ENCODE measurements around the gene TMIE. TPM values are rescaled to one million over a fixed set of nuclear protein-coding genes. Genes with fewer than 3 reads are reported as not detected.

TMIE gene
- total and polyA plus RNA-seq, 2 of the 4 experiments (the other 2 are of a cell fraction): 0.12 TPM; not detected in 1

- CTCF ChIA-PET: interaction anchor here (1.9 kb wide), 1 partner anchor 187 kb away, joined by 6 read pairs; no protein-coding TSS in a partner anchor
- no peaks in the 10 kb centered on the region for H3K36me3 ChIP-seq (ENCODE audit: control insufficient read depth, insufficient read depth, low read length)
- H2BK120ac ChIP-seq (ENCODE audit: low read depth, low read length): no peak overlapping the region
- H3K27ac ChIP-seq (ENCODE audit: insufficient read depth, low read length): no peak overlapping the region
- H2BK15ac ChIP-seq (ENCODE audit: low read depth, low read length): no peak overlapping the region
- H3K4me2 ChIP-seq (ENCODE audit: low read depth, low read length): no peak overlapping the region
- TF ChIP-seq BHLHE40 (IDR thresholded peaks at IDR 0.05; ENCODE audit: low read depth, low read length) (no peak), CHD1 (IDR thresholded peaks at IDR 0.05; ENCODE audit: low read depth, low read length) (no peak), POLR2A (IDR thresholded peaks at IDR 0.05; ENCODE audit: low read depth, low read length) (no peak), CTCF (conservative IDR thresholded peaks at IDR 0.05; ENCODE audit: low read depth, low read length) (no peak), ELK1 (IDR thresholded peaks at IDR 0.05; ENCODE audit: borderline replicate concordance, low read depth, low read length) (no peak), RCOR1 (IDR thresholded peaks at IDR 0.05; ENCODE audit: insufficient replicate concordance, low read length) (no peak), NFE2L2 (IDR thresholded peaks at IDR 0.05; ENCODE audit: low read depth, low read length) (no peak), RAD21 (IDR thresholded peaks at IDR 0.05; ENCODE audit: low read length) (no peak), MXI1 (IDR thresholded peaks at IDR 0.05; ENCODE audit: borderline replicate concordance, low read depth, low read length) (no peak), SMC3 (IDR thresholded peaks at IDR 0.05; ENCODE audit: low read depth, low read length) (no peak), CEBPB (IDR thresholded peaks at IDR 0.05; ENCODE audit: low read depth, low read length) (no peak), USF2 (IDR thresholded peaks at IDR 0.05; ENCODE audit: low read depth, low read length) (no peak), RFX5 (IDR thresholded peaks at IDR 0.05; ENCODE audit: low read depth, low read length) (no peak), FOS (IDR thresholded peaks at IDR 0.05; ENCODE audit: low read depth, low read length) (no peak), MAZ (IDR thresholded peaks at IDR 0.05; ENCODE audit: borderline replicate concordance, low read depth, low read length) (no peak)
- DNase-seq (no peak), ATAC-seq (ENCODE audit: low read depth) (no peak)
- no peak overlapping the region for H4K91ac ChIP-seq (ENCODE audit: insufficient read depth, low read depth, low read length)
- WGBS, 2 experiments (ENCODE audit: extremely low coverage in 2 of 2, insufficient read length in 1 of 2): 72% methylated on average over 4 of the region's 11 CpGs; no CpG with 5 or more reads in 1 of the 2 experiments
- peaks cover 3% of the 10 kb centered on the region; the same call in 1 of the 2 replicates for H4K20me1 ChIP-seq (ENCODE audit: insufficient read depth, low read length)
- intact Hi-C loops (cut with micrococcal nuclease) (no loop called here), dilution Hi-C loops (cut with HindIII; ENCODE audit: low sequenced_read_pairs, unreplicated experiment) (no loop called here), in situ Hi-C loops (cut with MboI; ENCODE audit: low sequenced_read_pairs) (loop anchor here (25.0 kb wide), 1 partner anchor 654 kb away; no protein-coding TSS in a partner anchor)
- no peak overlapping the region for H2AFZ ChIP-seq (replicated peaks; ENCODE audit: low read length, poor library complexity)
- H3K23ac ChIP-seq (ENCODE audit: low read depth, low read length): no peak overlapping the region
- H3K18ac ChIP-seq (ENCODE audit: low read depth, low read length): no peak overlapping the region
- no peaks in the 10 kb centered on the region for H3K9me3 ChIP-seq (ENCODE audit: control insufficient read depth, insufficient read depth, low read length)
- H4K8ac ChIP-seq (ENCODE audit: low read depth in 2 of 2, low read length in 2 of 2): no peak overlapping the region
- no peaks in the 10 kb centered on the region; the same call in 1 of the 2 replicates for H3K9me1 ChIP-seq (ENCODE audit: insufficient read depth, low read length)
- H3K4ac ChIP-seq (ENCODE audit: low read depth, low read length): no peak overlapping the region
- POLR2A ChIA-PET (ENCODE audit: unreplicated experiment): no interaction called here
- no peak overlapping the region for H2AK9ac ChIP-seq (replicated peaks; ENCODE audit: low read depth, low read length, poor library complexity)
- no peak overlapping the region for H2BK20ac ChIP-seq (ENCODE audit: low read depth, low read length)
- no peak overlapping the region for H2BK5ac ChIP-seq (ENCODE audit: low read depth, low read length, poor library complexity, severe bottlenecking)
- H4K5ac ChIP-seq (ENCODE audit: low read depth, low read length): no peak overlapping the region
- BruUV-seq (replicated peaks): no TSS peak
- peaks cover 3% of the 10 kb centered on the region; the same call in 1 of the 2 replicates for H3K4me1 ChIP-seq (ENCODE audit: control insufficient read depth, insufficient read depth, low read length)
- no peaks in the 10 kb centered on the region for H3K79me1 ChIP-seq (ENCODE audit: low read depth in 1 of 2, low read length in 2 of 2)
- no peak overlapping the region for H3K56ac ChIP-seq (ENCODE audit: extremely low read depth, insufficient read depth, low read length)
- H2AK5ac ChIP-seq (ENCODE audit: low read depth, low read length): no peak overlapping the region
- H3K14ac ChIP-seq (replicated peaks; ENCODE audit: low read depth, low read length): no peak overlapping the region
- no peak overlapping the region for H3K9ac ChIP-seq (ENCODE audit: low read depth, low read length)
- H3K4me3 ChIP-seq (ENCODE audit: insufficient read depth, low read depth, low read length): no peak overlapping the region
- peaks cover 11% of the 10 kb centered on the region; the same call in 1 of the 2 replicates for H3K27me3 ChIP-seq (ENCODE audit: control insufficient read depth, insufficient read depth, low read length)
Measured at GRCh38 chr3:46708401-46709156, 7.4 kb downstream of the TMIE start.

All from IMR-90 (cell line).